ENCODE results near the gene PILRA.
A peak's percentile ranks its signal among the peaks of the same experiment; 100 is the strongest.
"Not testable (repeated sequence)": the region's sequence is repeated elsewhere in the genome, so short reads cannot be mapped to it uniquely, and the experiment has no call there.

Gene PILRA

DNA sequence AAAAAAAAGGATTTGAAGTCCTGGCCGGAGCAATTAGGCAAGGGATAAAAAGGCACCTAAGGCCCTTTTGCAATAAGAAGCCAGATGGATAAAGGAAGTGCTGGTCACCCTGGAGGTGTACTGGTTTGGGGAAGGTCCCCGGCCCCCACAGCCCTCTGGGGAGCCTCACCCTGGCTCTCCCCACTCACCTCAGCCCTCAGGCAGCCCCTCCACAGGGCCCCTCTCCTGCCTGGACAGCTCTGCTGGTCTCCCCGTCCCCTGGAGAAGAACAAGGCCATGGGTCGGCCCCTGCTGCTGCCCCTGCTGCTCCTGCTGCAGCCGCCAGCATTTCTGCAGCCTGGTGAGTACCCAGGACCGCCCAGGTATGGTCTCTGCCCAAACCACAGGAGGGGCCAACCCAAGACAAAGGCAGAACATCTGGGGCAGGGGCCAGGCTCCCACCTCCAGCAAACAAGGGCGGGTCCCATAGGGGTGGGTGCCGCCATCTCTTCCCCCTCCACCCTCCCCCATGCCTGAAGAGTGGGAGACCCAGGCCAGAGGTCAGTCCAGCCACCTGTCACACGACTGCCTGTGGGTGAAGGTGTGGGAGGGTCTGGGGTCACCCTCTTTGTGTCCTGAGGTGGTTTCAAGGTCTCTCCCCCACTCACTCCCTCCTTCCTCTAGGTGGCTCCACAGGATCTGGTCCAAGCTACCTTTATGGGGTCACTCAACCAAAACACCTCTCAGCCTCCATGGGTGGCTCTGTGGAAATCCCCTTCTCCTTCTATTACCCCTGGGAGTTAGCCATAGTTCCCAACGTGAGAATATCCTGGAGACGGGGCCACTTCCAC lies 15.0 kb upstream of the PILRA start, which contains the start of gene PILRB:
Gene PILRB (plus strand): TSS at position 91 of the 830 bp plus-strand sequence. CDS start 186 bp downstream, at position 277.
- DNase-seq: no peak

DNA sequence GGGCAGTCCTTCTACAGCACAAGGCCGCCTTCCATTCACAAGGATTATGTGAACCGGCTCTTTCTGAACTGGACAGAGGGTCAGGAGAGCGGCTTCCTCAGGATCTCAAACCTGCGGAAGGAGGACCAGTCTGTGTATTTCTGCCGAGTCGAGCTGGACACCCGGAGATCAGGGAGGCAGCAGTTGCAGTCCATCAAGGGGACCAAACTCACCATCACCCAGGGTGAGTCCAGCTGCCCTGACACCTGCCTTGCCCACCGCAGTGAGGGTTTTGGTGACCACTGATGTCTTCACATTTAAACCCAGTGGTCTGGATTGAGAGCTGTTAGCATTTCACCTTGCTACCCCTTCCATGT lies 14.5 kb upstream of the PILRA start:
- no peak for DNase-seq

DNA sequence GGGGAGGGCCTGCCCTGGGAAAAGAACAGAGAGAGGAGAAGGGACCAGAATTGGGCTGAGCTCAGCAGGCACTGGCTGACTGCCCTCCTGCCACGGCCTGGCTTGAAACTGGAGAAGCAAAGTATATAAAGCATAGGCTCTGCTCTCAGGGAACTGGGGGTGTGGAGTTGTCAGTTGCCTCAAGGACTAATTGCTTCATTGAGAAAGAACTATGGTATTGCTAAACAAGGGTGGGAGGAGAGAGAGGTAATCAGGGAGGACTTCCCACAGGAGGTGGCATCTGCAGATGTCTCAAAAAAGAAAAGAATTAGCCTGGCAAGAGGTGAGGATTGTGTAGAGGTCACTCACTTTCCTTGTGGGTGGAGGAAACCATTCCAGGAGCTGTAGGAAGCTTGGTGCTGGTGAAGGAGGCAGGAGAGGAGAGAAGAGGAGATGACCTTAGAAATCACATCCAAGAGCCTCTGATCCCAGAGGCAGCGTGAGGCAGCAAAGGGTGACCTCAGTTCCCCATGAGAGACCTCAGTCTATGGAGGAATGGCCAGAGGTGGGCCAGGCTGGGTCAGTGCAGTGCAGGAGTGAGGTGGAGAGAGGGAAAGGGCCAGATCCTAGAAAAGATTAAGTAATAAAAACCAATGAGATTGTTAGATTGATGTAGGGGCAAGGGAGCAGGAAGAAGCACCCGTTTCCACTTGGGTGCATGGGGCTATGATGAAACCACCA lies 13.0 kb upstream of the PILRA start:
- no peak for DNase-seq

DNA sequence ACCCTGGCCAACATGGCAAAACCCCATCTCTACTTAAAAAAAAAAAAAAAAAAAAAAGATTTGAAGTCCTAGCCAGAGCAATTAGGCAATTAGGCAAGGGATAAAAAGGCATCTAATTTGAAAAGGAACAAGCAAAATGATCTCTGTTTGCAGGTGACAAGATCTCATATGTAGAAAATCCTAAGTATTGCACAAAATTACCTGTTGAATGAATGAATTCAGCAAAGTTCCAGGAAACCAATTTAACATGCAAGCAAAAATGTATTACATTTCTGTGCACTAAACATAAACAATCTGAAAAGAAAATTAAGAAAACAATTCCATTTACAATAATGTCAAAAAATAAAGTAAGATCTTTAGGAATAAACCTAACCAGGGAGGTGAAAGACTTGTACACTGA lies 10.2 kb upstream of the PILRA start:
- DNase-seq: no peak

DNA sequence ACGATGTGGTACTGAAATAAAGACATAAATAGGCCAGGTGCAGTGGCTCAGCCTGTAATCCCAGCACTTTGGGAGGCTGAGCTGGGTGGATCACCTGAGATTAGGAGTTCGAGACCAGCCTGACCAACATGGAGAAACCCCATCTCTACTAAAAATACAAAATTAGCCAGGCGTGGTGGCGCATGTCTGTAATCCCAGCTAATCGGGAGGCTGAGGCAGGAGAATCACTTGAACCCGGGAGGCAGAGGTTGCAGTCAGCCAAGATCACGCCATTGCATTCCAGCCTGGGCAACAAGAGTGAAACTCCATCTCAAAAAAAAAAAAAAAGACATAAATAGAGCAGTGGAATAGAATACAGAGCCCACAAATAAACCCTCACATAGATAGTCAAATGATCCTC lies 9.5 kb upstream of the PILRA start:
- not testable (repeated sequence) for DNase-seq

DNA sequence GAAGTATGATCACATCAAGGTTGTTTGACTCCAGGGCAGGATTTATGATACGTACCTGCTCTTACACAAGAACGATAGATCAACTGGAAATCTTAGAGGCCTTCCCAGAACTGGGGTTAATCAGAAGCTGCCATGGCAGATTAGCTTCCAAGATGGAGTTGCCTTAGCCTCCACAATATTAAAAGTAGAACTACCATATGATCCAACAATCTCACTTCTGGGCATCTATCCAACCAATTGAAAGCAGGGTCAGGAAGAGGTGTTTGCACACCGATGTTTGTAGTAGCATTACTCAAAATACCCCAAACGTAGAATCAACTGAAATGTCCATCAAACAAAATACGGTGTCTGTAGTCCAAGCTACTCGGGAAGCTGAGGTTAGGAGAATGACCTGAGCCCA lies 8.8 kb upstream of the PILRA start:
- DNase-seq: no peak

DNA sequence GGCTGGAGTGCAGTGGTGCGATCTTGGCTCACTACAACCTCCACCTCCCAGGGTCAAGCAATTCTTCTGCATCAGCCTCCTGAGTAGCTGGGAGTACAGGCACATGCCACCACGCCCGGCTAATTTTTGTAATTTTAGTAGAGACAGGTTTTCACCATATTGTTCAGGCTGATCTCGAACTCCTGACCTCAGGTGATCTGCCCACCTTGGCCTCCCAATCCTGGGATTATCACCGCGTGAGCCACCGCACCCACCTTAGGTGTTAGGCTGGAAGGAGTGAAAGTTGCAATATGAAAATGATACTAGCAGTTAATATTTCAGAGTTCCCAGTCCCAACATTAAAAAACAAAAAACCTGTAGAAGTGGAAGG lies 7.3 kb upstream of the PILRA start:
- DNase-seq: not testable (repeated sequence)

DNA sequence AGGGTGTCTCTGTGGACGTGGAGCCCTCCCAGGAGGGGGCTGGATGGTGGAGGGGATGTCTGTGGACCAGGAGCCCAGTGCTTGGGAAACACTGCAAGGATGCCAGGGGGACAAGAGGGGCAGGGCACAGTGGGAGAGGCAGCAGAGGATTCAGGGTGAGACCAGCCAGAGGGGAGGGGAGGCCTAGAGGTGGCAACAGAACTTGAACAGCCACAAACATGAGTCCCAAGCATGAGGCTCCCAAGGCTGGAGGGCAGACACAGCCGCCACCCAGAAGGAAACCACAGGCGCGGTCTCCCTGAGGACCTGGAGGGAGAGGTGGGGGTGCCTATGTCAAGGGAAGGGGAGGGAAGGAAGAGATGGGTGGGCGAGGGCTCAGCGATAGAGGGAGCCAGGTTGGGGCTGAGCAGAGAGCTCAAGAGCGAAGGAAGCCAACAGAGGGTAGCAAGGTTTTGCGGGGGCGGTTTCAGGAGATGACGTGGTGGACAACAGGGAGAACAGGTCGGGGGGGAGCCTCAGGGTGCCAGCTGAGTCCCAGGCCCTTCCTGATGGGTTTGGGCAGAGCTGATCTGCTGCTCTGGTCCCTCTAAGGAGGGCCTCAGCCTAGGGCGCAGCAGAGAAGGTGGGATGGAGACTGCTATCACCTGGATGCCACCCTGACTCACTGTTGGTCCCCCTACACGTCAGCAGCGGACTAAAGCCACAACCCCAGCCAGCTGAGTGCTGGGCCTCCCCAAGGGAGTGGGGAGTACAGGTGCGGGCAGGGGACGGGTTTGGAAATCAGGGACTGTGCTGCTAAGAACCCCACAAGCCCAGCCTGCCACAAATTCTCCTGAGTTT lies 6.7 kb upstream of the PILRA start:
- DNase-seq: no peak

DNA sequence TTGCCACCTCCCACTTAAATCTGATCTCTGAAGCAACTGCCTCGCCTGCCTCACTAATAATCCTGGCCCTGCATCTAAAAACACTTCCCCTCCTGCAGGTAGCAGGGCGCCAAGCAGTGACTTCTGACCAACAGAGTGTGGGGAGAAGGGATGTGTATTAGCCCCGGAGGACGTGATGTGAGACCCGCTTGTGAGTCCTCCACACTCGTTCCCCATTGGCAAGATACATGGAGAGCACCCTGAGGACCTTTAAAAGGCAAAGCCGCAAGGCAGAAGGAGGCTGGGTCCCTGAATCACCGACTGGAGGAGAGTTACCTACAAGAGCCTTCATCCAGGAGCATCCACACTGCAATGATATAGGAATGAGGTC lies 6.1 kb upstream of the PILRA start:
- no peak for DNase-seq

DNA sequence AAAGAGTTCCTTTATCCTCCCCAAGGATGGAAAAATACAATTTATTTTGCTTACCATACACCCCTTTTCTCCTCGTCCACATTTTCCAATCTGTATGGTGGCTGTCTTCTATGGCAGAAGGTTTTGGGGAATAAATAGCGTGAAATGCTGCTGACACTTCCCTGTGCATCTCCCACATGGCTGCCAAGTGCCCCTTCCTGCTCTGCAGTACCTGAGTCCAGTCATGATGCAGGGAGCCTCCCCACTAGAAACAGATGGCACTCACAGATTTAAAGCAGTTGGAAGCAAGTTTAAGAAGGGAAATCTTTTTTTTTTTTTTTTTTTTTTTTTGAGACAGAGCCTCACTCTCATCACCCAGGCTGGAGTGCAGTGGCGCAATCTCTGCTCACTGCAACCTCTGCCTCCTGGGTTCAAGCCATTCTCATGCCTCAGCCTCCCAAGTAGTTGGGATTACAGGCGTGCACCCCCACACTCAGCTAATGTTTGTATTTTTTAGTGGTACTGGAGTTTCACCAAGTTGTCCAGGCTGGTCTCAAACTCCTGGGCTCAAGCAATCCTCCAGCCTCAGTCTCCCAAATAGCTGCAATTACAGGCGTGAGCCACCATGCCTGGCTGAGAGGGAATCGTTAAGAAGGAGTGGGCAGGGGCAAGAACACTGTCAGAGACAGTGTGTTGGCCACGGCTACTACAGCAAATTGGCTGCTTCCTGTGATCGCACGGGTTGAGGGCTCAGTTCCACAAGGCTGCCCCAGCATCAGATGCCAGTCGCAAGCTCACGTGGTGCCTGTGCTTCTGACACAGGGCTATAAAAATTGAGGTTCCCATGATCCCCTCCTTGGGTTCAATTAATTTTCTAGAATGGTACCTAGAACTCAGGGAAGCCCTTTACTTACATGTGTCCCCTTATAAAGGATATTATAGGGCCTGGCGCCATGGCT lies 5.3 kb upstream of the PILRA start:
- no peak for DNase-seq

DNA sequence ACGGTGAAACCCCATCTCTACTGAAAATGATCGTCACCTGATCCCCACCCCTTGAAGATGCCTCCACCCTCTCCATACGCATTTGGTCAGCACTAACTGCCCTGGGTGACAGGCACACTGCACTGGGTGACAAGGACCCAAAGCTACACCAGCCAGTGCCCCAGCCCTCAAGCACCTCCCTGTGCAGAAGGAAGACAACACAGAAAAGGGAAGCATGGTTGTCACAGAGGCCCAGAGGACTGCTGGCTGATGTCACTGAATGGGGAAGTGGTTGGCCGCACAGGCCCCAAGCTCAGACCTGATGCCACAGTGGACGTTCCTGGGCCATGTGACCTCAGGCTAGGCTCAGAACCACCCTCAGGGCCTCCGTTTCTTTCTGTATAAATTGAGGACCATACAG lies 4.2 kb upstream of the PILRA start:
- no peak for DNase-seq

DNA sequence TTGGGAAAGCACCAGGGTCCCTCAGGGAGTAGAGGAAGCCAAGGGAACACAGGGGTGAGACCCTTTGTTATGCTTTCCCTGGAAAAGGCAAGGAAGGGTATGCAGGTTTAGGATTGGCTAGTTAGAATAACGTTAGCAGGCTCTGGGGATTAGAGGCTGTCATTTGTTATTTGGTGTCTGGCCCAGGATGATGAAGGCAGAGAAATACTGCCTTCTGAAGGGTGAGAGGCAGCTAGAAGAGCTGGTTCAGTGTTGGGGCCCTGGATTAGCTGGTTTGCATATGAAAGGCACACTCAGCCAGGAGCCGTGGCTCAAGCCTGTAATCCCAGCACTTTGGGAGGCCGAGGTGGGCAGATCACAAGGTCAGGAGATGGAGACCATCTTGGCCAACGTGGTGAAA lies 3.0 kb upstream of the PILRA start:
- DNase-seq: no peak

DNA sequence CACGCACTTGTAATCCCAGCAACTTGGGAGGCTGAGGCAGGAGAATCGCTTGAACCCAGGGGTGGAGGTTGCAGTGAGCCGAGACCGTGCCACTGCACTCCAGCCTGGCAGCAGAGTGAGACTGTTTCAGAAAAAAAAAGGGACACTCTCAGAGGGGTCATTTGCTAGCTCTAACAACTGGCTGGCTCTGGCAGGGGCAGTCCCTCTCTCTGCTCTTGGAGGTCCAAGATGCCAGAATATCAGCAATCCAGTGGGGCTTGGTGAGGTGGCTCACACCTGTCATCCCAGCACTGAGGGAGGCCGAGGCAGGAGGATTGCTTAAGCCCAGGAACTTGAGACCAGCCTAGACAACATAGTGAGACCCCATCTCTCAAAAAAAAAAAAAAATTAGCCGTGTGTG lies 2.5 kb upstream of the PILRA start:
- DNase-seq: no peak

DNA sequence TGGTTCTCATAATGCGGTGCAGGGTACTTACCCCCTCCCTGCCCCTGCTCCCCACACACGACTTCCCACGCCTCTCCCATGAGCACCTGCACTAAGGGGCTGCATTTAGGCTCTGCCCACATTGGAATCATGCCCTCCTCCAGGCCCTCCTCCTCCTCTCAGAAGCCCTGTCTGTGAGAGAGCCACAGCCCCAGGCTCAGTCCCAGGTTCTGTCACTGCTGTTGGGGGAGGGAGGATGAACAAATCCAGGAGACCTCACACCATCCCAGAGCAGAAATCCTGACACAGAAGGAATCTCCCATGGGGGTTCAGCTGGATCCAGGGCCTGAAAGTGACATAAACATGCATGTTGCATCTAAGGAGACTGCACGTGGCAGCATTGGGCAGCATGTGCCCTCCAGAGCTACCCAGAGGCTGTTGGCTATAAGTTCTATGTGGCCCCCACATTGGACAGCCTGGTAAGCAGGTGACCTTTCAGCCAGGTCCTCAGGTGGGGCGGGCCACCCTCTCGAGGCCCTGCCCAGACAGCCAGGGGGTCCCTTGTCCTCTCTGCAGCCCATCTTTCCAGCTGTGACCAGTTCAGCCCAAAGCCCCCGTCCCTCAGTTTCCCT lies 1.6 kb upstream of the PILRA start:
- DNase-seq: peak; percentile 23

DNA sequence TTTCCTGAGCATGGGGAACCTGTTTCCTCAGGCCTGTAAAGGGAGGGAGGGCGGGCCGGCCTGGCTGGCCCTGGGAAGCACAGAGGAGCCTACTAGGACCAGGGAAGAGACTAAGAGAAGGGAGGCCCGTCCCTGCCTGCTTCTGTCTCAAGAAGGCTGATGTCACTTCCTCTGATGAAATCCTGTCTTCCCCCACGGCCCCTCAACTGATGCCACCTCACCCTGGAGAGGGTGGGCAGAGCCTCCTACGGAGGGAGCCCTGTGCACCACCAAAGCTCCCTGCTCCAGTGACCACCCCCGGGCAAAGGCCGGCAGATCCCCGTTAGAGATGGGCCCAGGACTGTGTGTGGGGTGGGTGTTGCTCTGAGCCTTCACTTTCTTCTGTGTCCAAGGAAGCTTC lies 1.0 kb upstream of the PILRA start:
- DNase-seq: no peak

DNA sequence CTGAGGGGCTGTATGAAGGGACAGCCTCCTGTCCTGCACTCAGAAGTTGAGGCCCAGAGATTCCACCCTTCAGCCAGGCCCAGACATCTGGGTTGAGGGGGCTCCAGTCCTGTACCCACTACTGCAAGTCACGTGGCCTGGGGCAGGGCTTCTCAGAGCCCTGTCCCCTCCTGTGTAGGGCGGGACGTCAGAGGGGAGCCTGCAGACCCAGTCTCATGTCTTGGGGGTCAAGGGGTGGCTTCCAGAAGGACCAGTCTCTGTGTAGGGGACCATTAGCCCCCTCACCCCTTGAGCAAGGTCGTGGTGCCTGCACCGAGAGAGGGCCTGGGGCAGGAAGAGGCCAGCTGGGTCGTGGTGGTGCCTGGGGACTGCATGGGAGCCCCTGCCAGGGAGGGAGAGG lies 593 bp upstream of the PILRA start:
- no peak for DNase-seq

DNA sequence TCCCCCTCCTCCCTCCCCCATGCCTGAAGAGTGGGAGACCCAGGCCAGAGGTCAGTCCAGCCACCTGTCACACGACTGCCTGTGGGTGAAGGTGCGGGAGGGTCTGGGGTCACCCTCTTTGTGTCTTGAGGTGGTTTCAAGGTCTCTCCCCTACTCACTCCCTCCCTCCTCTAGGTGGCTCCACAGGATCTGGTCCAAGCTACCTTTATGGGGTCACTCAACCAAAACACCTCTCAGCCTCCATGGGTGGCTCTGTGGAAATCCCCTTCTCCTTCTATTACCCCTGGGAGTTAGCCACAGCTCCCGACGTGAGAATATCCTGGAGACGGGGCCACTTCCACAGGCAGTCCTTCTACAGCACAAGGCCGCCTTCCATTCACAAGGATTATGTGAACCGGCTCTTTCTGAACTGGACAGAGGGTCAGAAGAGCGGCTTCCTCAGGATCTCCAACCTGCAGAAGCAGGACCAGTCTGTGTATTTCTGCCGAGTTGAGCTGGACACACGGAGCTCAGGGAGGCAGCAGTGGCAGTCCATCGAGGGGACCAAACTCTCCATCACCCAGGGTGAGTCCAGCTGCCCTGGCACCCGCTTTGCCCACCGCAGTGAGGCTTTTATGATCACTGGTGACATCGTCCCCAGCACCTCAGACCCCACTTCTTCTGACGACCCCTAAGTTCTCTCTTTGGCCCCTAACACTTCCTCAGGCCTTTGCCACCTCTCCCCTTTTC lies 747 bp downstream of the PILRA start:
- peak; percentile 54 for DNase-seq

DNA sequence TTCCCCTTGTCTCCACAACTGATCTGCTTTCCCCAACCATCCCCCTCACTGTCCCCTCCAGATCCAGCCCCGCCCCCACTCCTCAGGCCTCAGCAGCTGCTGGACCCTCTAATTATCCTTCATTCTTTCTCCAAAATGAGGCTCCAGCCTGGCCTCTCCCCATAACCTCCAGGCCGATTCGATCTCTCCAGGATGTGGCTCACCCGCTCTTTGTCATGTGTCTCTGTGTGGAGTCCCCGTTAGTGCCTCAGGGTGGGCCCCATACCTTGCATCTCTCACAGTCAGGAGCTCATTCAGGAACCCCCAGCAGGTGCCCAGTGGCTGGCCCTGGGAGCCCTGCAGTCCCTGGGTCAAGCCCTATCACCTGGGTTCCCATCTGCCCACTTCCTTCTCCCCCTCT lies 1.3 kb downstream of the PILRA start:
- DNase-seq: no peak

DNA sequence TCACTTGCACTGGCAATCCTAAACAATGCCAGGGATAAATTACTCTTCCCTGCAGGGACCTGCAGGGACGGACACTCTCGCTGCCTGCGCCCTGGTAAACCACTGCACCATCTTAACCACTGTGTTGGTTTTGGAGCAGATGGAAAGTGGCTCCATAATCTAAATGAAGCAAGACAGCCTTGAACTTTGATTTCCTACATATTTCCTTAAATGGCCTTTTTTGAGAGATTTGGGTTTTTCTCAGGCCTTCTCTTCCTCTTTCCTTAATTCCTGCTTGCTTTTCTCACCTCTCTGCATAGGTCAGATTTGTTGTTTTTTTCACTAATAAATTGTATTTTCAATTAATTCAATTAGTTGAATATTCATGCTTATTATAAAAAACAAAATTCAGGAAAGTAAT lies 2.8 kb downstream of the PILRA start:
- no peak for DNase-seq

DNA sequence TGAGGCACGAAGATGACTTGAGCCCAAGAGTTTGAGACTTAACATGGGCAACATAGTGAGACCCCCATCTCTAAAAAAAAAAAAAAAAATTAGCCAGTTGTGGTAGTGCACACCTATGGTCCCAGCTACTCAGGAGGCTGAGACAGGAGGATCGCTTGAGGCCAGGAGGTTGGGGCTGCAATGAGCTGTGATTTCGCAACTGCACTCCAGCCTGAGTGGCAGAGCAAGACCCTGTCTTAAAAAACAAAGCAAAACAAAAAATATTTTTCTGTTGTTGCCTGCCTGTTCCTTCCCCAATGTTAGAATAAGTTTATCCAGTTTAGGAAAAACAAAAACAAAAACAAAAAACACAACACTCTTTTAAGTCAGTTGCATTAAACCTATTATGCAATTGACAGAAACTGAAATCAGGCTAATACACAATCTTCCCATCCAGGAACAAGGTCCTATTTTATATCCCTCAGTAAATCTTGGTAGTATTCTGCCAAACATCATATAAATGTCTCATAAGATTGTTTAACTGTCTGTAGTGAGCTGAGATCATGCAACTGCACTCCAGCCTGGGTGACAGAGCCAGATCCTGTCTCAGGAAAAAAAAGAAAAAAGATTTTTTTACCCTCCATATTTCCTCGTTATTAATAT lies 4.9 kb downstream of the PILRA start:
- DNase-seq: no peak

DNA sequence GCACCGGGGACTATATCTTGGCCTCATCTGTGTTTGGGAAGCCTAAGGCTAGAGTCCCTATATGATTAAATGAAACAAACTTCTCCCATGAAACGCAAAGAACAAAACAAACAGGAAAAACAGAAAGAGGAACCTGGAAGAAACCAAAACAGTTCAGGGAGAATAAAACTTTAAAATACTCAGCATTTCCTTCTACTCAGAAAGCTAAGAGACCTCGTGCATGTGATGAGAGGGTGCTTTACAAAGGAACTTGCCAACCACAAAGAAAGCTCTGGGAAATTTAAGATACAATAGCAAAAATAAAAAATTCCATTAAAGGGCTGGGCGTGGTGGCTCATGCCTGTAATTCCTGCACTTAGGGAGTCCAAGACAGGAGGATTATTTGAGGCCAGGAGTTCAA lies 6.9 kb downstream of the PILRA start:
- no peak for DNase-seq

Data from NCI-H82 (cell line).